ENCODE results near the gene CDHR3.

CDHR3 gene

DNA sequence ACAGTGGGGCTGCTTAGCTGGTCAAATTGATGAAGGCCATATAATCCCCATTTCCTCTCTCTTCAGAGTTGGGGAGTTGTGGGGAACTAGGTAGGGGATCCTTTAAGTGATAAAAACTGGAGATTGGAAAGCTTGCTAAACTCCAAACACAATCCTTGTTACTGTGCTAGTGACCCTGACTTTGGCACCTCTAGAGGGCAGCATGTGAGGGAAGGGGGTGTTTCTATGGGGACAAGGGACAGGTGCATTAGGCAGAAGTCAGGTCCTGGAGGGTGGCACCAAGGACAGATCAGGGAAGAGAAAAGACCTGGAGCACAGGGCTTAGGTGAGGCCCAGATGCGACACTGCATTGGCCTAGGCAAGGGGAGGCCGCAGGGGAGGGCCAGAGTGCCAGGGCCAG, 66.9 kb downstream of the CDHR3 start:
- DNase-seq = no peak

DNA sequence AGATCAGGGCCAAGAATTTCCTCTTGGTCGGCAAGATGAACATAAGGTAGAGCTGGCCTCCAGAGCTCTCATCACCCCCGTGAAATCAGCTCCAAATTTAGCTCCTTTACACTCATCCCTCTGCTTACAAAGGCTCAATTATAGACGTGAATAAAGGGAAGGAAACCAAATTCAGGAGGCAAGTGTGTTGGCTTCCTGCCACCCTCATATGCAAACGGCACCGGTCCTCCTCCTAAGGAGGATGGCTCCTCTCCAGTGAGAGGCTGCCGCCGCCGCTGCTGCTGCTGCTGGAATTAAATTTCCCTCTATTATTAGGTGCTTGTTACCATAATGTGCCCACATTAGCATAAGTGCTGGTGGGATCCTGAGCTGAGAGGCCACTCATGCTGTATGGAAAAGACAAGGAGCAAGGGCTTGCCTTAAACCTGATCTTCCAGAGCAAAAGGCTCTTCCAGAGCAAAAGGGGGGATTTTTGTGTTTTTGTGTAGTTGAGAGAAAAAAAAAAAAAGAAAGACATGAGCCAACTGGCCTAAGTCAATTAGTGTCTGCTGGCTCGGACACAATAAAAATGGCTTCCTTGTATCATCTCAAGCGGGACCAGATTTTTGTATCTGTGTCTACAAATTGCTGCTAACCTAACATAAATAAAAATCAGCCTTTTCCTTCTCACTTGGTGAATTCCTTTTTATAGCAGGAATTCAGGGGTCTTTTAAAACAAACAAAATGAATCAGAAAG, 68.4 kb downstream of the CDHR3 start:
- no peak for DNase-seq

DNA sequence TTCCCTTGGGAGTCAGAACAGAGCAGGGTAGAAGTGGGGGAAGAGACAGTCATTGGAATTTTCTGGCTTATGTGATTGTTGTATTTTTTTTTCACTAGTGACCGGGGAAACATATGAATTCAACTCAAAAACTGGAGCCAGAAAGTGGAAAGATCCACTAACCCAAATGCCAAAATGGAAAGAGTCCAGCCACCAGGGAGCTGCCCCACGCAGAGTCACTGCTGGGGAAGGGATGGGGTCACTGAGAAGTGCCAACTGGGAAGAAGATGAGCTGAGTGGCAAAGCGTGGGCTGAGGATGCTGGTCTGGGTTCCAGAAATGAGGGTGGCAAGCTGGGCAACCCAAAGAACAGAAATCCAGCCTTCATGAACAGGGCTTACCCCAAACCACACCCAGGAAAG, 69.2 kb downstream of the CDHR3 start:
- DNase-seq = no peak

DNA sequence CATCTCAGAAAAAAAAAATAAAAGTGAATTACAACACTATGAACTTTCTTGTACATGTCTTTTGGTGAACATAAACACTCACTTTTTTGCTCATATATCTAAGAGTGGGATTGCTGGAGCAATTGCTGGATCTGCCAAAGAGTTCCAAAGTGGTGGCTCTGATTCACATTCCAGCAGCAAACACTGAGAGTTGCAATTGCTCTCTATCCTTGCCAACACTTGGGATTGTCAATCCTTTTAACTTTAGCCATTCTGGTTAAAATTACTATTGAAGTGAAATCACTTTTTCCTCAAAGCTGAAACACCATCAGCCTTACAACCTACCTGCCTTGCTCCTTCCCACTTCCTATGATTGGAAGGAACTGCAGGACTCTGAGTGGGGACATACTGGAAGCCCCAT, 70.7 kb downstream of the CDHR3 start:
- no peak for DNase-seq

GRCh38 chr7:106034383-106034782, 71.3 kb downstream of the CDHR3 start:
- no peak for DNase-seq

DNA sequence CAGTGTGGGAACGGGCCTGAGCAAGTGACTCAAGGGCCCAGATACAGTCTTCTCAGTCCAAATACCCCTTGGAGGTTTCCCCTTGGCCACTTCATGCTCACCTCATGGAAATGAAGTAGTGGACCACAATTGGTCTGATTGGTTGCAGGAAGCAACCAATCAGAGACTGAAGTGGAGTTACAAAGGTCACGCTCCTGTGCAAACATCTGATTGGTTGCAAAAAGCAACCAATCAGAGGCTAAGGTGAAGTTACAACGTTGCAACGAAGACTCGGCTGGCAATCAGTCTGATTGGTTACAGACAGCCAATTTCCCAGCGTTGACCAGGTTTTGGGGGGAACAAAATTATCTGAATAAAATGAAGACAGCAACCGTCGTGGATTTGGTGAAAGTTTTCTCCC, 72.5 kb downstream of the CDHR3 start:
- no peak for DNase-seq

GRCh38 chr7:106036004-106036403, 72.9 kb downstream of the CDHR3 start:
- DNase-seq = no peak

- DNase-seq = no peak
Measured at GRCh38 chr7:106037489-106038176, 74.6 kb downstream of the CDHR3 start.

DNA sequence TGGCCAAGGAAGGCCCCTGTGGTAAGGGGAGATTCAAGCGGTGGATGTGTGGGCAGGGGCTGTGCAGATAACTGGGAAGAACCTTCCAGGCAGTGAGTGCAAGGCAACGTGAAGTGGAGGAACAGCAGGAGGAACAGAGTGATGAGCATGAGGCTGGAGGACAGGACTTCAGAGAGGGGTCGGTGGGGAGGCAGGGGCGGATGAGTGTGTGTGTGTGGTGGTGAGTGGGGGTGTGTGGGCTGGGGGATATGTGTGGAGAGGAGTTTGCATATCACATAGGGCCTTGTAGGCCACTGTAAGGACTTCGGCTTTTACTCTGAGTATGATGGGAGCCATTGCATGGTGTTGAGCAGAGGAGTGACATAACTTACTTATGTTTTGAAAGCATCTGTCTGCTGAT, 75.2 kb downstream of the CDHR3 start:
- DNase-seq = no peak

- DNase-seq = no peak
Measured at GRCh38 chr7:106038916-106039315, 75.9 kb downstream of the CDHR3 start.

- DNase-seq = no peak
Measured at GRCh38 chr7:106039486-106040060, 76.5 kb downstream of the CDHR3 start.

GRCh38 chr7:106041140-106041717, 78.2 kb downstream of the CDHR3 start:
- DNase-seq = no peak

- DNase-seq = no peak
Measured at GRCh38 chr7:106042196-106042611, 79.1 kb downstream of the CDHR3 start.

- DNase-seq = no peak
Measured at GRCh38 chr7:106045139-106045538, 82.1 kb downstream of the CDHR3 start.

DNA sequence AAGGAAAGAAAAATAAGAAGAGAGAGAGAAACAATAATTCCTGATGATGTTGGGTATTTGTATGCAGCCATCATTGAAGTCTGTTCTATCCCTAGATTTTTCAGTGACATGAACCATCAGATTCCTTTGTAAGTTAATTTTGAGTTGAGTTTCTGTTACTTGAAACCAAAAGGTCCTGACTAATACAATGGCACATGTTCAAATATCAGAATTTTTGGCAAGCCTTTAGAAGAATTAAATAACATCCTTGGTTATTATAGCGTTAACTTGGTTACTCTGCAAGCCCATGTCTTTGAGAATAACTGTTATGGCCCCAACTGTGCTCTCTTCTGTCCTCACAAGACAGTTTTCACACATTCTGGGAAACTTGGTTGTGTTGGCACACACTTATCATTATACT, 82.5 kb downstream of the CDHR3 start:
- no peak for DNase-seq

DNA sequence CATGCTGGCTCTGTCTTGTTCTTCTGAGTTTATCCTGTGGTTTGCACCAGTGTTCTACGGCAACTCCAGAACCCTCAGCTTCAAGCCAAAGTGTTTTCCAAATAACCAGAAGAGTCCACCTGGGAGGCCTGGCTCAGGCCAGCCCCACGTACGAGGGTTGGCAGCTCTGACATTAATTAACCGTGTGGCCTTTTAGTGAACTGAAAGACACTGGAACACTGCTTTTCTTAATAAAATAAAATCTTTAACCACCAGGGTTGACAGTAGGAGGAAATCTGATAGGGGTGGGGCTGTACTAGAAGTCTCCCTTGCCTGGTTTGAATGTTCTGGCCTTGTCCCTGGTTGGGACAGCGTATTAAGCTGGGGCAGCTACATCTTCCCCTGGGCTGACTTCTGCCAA, 84.1 kb downstream of the CDHR3 start:
- no peak for DNase-seq

- no peak for DNase-seq
Measured at GRCh38 chr7:106047818-106048705, 85.0 kb downstream of the CDHR3 start.

GRCh38 chr7:106048706-106049020, 85.6 kb downstream of the CDHR3 start:
- no peak for DNase-seq

DNA sequence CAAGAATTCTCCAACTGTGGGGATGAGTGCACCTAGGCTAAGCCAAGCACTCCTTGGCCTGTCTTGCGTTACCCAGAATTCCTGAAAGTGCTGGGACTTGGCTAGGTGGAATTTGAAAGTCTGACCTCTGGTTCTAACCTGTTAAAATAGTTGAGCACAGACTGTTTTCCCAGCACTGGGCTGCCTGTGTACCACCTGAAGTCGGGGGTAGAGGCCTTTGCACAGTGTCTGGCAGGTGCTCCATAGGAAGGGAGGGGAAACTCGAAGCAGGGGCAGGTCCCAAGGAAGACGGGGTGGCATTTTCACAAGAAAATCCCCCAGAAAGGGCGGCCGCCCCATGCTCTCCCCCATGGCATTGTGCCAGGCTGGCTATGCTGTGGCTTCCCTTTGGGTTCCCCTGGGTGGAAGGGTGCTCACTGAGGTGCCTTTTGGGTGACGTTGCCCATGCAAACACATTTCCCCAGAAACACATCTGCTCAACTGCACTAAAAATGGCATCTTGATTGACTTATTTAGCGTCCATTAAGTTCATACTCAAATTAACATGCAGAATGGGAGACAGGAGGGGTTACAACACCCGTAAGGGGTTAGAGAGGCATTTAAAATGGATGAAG, 86.2 kb downstream of the CDHR3 start:
- no peak for DNase-seq

- no peak for DNase-seq
Measured at GRCh38 chr7:106050002-106050745, 87.1 kb downstream of the CDHR3 start.

GRCh38 chr7:106050746-106051117, 87.7 kb downstream of the CDHR3 start:
- peak; percentile 70 for DNase-seq

- DNase-seq = no peak
Measured at GRCh38 chr7:106052681-106053080, 89.6 kb downstream of the CDHR3 start.

Measured in kidney glomerular epithelial cell (primary cell).